Pancreas (tissue), 10 donors: Measurements from ENCODE around the gene UBE2H. TPM values are rescaled to one million over a fixed set of nuclear protein-coding genes. Genes with fewer than 3 reads are reported as not detected.

Experiments
- ATAC-seq, 4 donors: fragments of 200-7000 bp; cut with Tn5 transposase; one replicate each; pipeline versions ENCODE4 v1.8.0 to v1.9.1; 2020; ENCODE audit warnings: mild to moderate bottlenecking in 4 of 4, moderate library complexity in 4 of 4
- DNase-seq, 6 donors: peaks; one replicate each; pipeline ENCODE4 v3.0.0-alpha.2; 2020
- FAIRE-seq: peaks from 2 replicates; lab custom pipeline; 2012; peaks lifted over from hg19 to GRCh38; lab: Jason Lieb, UNC
- H3K27ac ChIP-seq, 4 donors: fragments of 200-600 bp; sonication (generic); 1 replicate in 3 of 4; 2 replicates in 1 of 4; pipeline versions ENCODE4 v1.5.0 to v1.8.0; 2020
- H3K27me3 ChIP-seq, 4 donors: fragments of 200-600 bp; one replicate each; pipeline ENCODE4 v1.8.0; 2021
- H3K36me3 ChIP-seq, 3 donors: fragments of 200-600 bp; sonication (generic) in 1 of 3; one replicate each; pipeline versions ENCODE4 v1.5.0 to v1.8.0; 2020 to 2021
- H3K4me1 ChIP-seq, 3 donors: fragments of 200-600 bp; one replicate each; pipeline ENCODE4 v1.8.0; 2021
- H3K4me3 ChIP-seq, 4 donors: fragments of 200-600 bp; sonication (generic) in 2 of 4; one replicate each; pipeline versions ENCODE4 v1.5.0 to v1.8.0; 2020 to 2021
- H3K9me3 ChIP-seq, 4 donors: fragments of 200-600 bp; one replicate each; pipeline ENCODE4 v1.8.0; 2021
- CTCF ChIP-seq, 4 donors: fragments of 200-600 bp; sonication (generic) in 3 of 4; IDR thresholded peaks; one replicate each; pipeline versions ENCODE4 v1.5.0 to v1.8.0; 2021; ENCODE audit warnings: antibody characterized with exemption in 4 of 4
- WGBS, 2 donors: extraction: QIAGEN DNeasy Blood & Tissue Kit; methylation state at CpG; one replicate each; pipeline ENCODE4 v1.1.7; 2013; 5-methylcytosine and 5-hydroxymethylcytosine counted together
- intact Hi-C, 3 donors: fragments of 100-400 bp; cut with DNase I; formaldehyde crosslinking; loops; one replicate each; pipeline versions ENCODE4 v1.11.1 to v1.14.2; 2022
- polyA plus RNA-seq, 2 donors: library from polyadenylated mRNA; stranded (reverse); fragments of 200-250 nt; gene quantifications; one replicate each; pipeline ENCODE4 v1.2.3, GENCODE V29; 2013
- total RNA-seq, 6 donors: library from RNA; stranded (reverse); fragmentation: NEBNext Ultra II Directional in 4 of 6; extraction: Animal tissue kit (Norgen Biotek cat#: 25700) in 4 of 6; gene quantifications; one replicate each; pipeline versions ENCODE4 v1.2.1 to v1.2.4, GENCODE V29; 2021 to 2023
- donor health status: healthy with polysubstance abuse.
- donor health status: DM: no; HTN: no; CAD: no; lungs with moderate emphysema.
- donor health status: DM: no; HTN: no; CAD: no.
- donor health status: control.
- donor health status: control.
- donor health status: Bipolar disorder and iron deficiency.
- donor health status: DM: yes; HTN: yes; CAD: no.
- donor health status: DM: no; HTN: no; CAD: no.
- donor health status: DM: no; HTN: no; CAD: no.
- donor health status: DM: yes; HTN: yes; CAD: no.

UBE2H gene
- total and polyA plus RNA-seq, 8 donors, result 16.7 to 85.6 (median 62.6) TPM

GRCh38 chr7:129804890-129805719 lies 147.7 kb downstream of the UBE2H start:
- ATAC-seq (peak in 3 of 4 donors; percentile 74 to 84 (median 82)), FAIRE-seq (no peak), DNase-seq (peak in 2 of 6 donors; percentile 58 to 66)
- H3K27me3 ChIP-seq, result no peaks in the 10 kb centered on the region
- no peak for TF ChIP-seq CTCF (IDR thresholded peaks at IDR 0.05)
- intact Hi-C loops, result no loop called here
- H3K4me1 ChIP-seq, result no peaks in the 10 kb centered on the region
- WGBS, 2 donors, result 49 to 63% methylated on average over 11 of the region's 11 CpGs
- H3K27ac ChIP-seq, result no peak overlapping the region
- H3K4me3 ChIP-seq, result no peak overlapping the region
- no peaks in the 10 kb centered on the region for H3K9me3 ChIP-seq
- H3K36me3 ChIP-seq, result no peaks in the 10 kb centered on the region

GRCh38 chr7:129804111-129804889 lies 148.5 kb downstream of the UBE2H start:
- intact Hi-C loops, result no loop called here

GRCh38 chr7:129803546-129804081 lies 149.1 kb downstream of the UBE2H start:
- no peak overlapping the region for H3K4me3 ChIP-seq
- H3K4me1 ChIP-seq, result no peaks in the 10 kb centered on the region
- ATAC-seq (peak in 2 of 4 donors; percentile 61 to 73), DNase-seq (peak in 1 of 6 donors; percentile 24), FAIRE-seq (no peak)
- H3K27ac ChIP-seq, result no peak overlapping the region
- no peaks in the 10 kb centered on the region for H3K36me3 ChIP-seq
- H3K9me3 ChIP-seq, result no peaks in the 10 kb centered on the region
- no peak for TF ChIP-seq CTCF (IDR thresholded peaks at IDR 0.05)
- intact Hi-C loops, result no loop called here
- H3K27me3 ChIP-seq, result no peaks in the 10 kb centered on the region
- 55 to 57% methylated on average over 17 of the region's 17 CpGs for WGBS, 2 donors

More at GRCh38 chr7:129804111-129804889, 148.5 kb downstream of the UBE2H start:
- WGBS, 2 donors, result 93 to 94% methylated on average over 20 to 22 of the region's 22 CpGs
- H3K9me3 ChIP-seq, result no peaks in the 10 kb centered on the region
- no peak overlapping the region for H3K27ac ChIP-seq
- ATAC-seq, result peak in 1 of 4 donors; percentile 9
- H3K4me3 ChIP-seq, result no peak overlapping the region
- no peaks in the 10 kb centered on the region for H3K36me3 ChIP-seq
- no peak for FAIRE-seq
- H3K27me3 ChIP-seq, result no peaks in the 10 kb centered on the region
- peak in 2 of 6 donors; percentile 42 to 47 for DNase-seq
- TF ChIP-seq CTCF (IDR thresholded peaks at IDR 0.05), result no peak
- H3K4me1 ChIP-seq, result no peaks in the 10 kb centered on the region

- no peak for TF ChIP-seq CTCF (IDR thresholded peaks at IDR 0.05)
- no peaks in the 10 kb centered on the region for H3K4me1 ChIP-seq
- no peak overlapping the region for H3K4me3 ChIP-seq
- no peak overlapping the region for H3K27ac ChIP-seq
- DNase-seq (no peak), FAIRE-seq (no peak), ATAC-seq (no peak)
- intact Hi-C loops, result no loop called here
- H3K9me3 ChIP-seq, result no peaks in the 10 kb centered on the region
- no peaks in the 10 kb centered on the region for H3K36me3 ChIP-seq
- WGBS, 2 donors, result 56 to 64% methylated on average over 5 of the region's 5 CpGs
- H3K27me3 ChIP-seq, result no peaks in the 10 kb centered on the region
Measured at GRCh38 chr7:129801882-129802281, 150.9 kb downstream of the UBE2H start.
